DND-41 (cell line): Measurements from ENCODE around the gene MYRIP.
"Not testable (repeated sequence)": the region's sequence is repeated elsewhere in the genome, so short reads cannot be mapped to it uniquely, and the experiment has no call there.

Source experiments
- ATAC-seq: fragments of 200-7000 bp; cut with Tn5 transposase; 3 replicates; pipeline ENCODE4 v1.9.1; 2021; ENCODE audit warnings: low read depth; ENCODE audit not compliant: insufficient read depth
- DNase-seq: peaks from one replicate; pipeline ENCODE4 v3.0.0-alpha.2; 2020
- H2AFZ ChIP-seq: 2 replicates; pipeline ENCODE4 v1.6.0; 2012; ENCODE audit warnings: low read depth, low read length
- H3K27ac ChIP-seq: 2 replicates; pipeline ENCODE4 v1.5.1; 2012; ENCODE audit warnings: low read length, inconsistent platforms
- H3K27me3 ChIP-seq: fragments of 200-600 bp; sonication (generic); 2 replicates; pipeline ENCODE4 v1.6.0; 2012; ENCODE audit warnings: low read length, mild to moderate bottlenecking, inconsistent platforms; ENCODE audit not compliant: insufficient read depth, poor library complexity
- H3K36me3 ChIP-seq: 2 replicates; pipeline ENCODE4 v1.5.1; 2012; ENCODE audit warnings: low read length, inconsistent platforms; ENCODE audit not compliant: insufficient read depth
- H3K4me1 ChIP-seq: 2 replicates; pipeline ENCODE4 v1.5.1; 2012; ENCODE audit warnings: mild to moderate bottlenecking, low read length; ENCODE audit not compliant: insufficient read depth
- H3K4me2 ChIP-seq: 2 replicates; pipeline ENCODE4 v1.6.0; 2012; ENCODE audit warnings: mild to moderate bottlenecking, moderate library complexity, low read length, inconsistent platforms; ENCODE audit not compliant: insufficient read depth
- H3K4me3 ChIP-seq, 2 experiments: fragments of 200-600 bp in 1 of 2; shearing (Covaris generic) in 1 of 2; 2 replicates each; pipeline ENCODE4 v1.5.1; 2012 to 2016; ENCODE audit warnings: inconsistent platforms in 2 of 2, low read length in 2 of 2, mild to moderate bottlenecking in 2 of 2, low read depth in 1 of 2, moderate library complexity in 1 of 2
- H3K79me2 ChIP-seq: 2 replicates; pipeline ENCODE4 v1.6.0; 2012; ENCODE audit warnings: low read length, inconsistent platforms; ENCODE audit not compliant: insufficient read depth
- H3K9ac ChIP-seq: 2 replicates; pipeline ENCODE4 v1.6.0; 2012; ENCODE audit warnings: low read depth, mild to moderate bottlenecking, inconsistent platforms, low read length, moderate library complexity
- H3K9me3 ChIP-seq: 2 replicates; pipeline ENCODE4 v1.5.1; 2012; ENCODE audit warnings: low read length, moderate library complexity, mild to moderate bottlenecking, inconsistent platforms; ENCODE audit not compliant: insufficient read depth, severe bottlenecking
- H4K20me1 ChIP-seq: 2 replicates; pipeline ENCODE4 v1.6.0; 2012; ENCODE audit warnings: low read length; ENCODE audit not compliant: insufficient read depth
- EZH2 ChIP-seq: IDR thresholded peaks from 3 replicates; pipeline ENCODE4 v1.6.1; 2012; ENCODE audit warnings: borderline replicate concordance, low read depth, mild to moderate bottlenecking, moderate library complexity, low read length, inconsistent platforms; ENCODE audit not compliant: severe bottlenecking
- TF ChIP-seq, protein P1 (sequence below): IDR thresholded peaks from 2 replicates; pipeline ENCODE4 v1.5.1; 2012; ENCODE audit warnings: borderline replicate concordance, low read length, moderate library complexity, mild to moderate bottlenecking; ENCODE audit not compliant: poor library complexity, severe bottlenecking; ENCODE audit errors: extremely low read depth

The MYRIP gene

DNA sequence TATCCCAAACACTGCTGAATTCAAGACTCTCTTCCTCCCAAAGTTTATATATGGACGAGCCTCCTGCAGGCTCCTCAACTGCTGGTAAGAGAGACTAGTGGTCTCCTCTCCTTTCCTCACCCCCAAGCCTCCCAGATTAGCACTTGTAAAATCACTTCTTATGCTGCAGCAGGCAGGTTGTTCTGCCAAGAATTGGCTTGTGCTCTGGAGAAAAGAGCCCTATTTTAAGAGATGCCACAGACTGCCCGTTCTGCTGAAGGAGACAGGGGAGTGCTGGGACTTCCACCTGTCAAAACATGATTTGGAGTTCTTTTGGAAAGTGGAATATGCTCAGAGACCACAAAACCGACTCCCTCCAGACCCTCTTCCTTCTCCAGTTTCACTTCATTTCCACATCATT lies 269.2 kb downstream of the MYRIP start:
- no peak overlapping the region for H3K27ac ChIP-seq
- H3K4me1 ChIP-seq = no peaks in the 10 kb centered on the region
- no peaks in the 10 kb centered on the region for H3K79me2 ChIP-seq
- H4K20me1 ChIP-seq = no peaks in the 10 kb centered on the region
- no peak overlapping the region for H2AFZ ChIP-seq
- ATAC-seq = no peak
- no peaks in the 10 kb centered on the region for H3K36me3 ChIP-seq
- TF ChIP-seq, protein P1, sequence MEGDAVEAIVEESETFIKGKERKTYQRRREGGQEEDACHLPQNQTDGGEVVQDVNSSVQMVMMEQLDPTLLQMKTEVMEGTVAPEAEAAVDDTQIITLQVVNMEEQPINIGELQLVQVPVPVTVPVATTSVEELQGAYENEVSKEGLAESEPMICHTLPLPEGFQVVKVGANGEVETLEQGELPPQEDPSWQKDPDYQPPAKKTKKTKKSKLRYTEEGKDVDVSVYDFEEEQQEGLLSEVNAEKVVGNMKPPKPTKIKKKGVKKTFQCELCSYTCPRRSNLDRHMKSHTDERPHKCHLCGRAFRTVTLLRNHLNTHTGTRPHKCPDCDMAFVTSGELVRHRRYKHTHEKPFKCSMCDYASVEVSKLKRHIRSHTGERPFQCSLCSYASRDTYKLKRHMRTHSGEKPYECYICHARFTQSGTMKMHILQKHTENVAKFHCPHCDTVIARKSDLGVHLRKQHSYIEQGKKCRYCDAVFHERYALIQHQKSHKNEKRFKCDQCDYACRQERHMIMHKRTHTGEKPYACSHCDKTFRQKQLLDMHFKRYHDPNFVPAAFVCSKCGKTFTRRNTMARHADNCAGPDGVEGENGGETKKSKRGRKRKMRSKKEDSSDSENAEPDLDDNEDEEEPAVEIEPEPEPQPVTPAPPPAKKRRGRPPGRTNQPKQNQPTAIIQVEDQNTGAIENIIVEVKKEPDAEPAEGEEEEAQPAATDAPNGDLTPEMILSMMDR = no peak
- no peak for TF ChIP-seq EZH2
- H3K9ac ChIP-seq = no peak overlapping the region
- DNase-seq = no peak
- H3K27me3 ChIP-seq = no peaks in the 10 kb centered on the region
- H3K4me2 ChIP-seq = no peak overlapping the region
- H3K4me3 ChIP-seq = no peak overlapping the region
- H3K9me3 ChIP-seq = no peaks in the 10 kb centered on the region

DNA sequence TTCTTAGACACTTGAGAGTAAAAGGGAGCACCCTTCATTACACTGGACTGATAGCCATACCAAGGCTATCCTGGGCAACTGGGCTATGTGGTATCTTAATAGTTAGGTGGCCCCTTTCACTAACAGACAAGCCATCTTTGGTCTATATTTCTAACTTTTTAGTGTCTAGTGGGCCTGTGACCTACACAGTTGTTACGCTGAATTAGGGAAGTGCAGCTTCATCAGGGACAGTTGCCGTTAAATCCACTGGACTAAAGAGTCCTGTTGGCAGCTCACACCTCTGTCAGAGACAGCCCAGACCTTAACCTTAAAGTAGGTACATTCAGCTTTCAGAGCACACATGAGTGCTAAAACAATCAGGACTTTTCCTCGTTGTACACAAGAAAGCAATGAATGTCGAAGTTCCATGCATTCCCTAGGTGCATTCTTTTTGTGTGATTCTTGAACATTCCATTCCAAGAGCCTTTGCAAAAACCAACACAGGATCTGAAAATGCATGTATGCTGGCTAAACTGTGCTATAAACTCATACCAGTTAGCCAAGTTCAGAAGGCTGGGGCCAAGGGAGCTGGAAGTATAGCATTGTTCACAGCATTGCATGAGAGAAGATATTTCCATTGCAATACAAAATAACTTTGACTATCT lies 269.9 kb downstream of the MYRIP start:
- Histone ChIP-seq H3K9ac (no peak overlapping the region), H3K4me1 (no peaks in the 10 kb centered on the region), H3K36me3 (no peaks in the 10 kb centered on the region), H3K27me3 (no peaks in the 10 kb centered on the region), H3K4me3 (no peak overlapping the region), H3K27ac (no peak overlapping the region), H2AFZ (no peak overlapping the region), H4K20me1 (no peaks in the 10 kb centered on the region), H3K4me2 (no peak overlapping the region), H3K9me3 (no peaks in the 10 kb centered on the region), H3K79me2 (no peaks in the 10 kb centered on the region)
- TF ChIP-seq, protein P1 = no peak
- TF ChIP-seq EZH2 = no peak
- DNase-seq (no peak), ATAC-seq (no peak)

- H3K27ac ChIP-seq = no peak overlapping the region
- no peaks in the 10 kb centered on the region for H3K9me3 ChIP-seq
- TF ChIP-seq EZH2 = no peak
- TF ChIP-seq, protein P1 = no peak
- H2AFZ ChIP-seq = no peak overlapping the region
- no peak overlapping the region for H3K4me3 ChIP-seq
- H3K4me1 ChIP-seq = no peaks in the 10 kb centered on the region
- H3K27me3 ChIP-seq = no peaks in the 10 kb centered on the region
- no peak for ATAC-seq
- H3K4me2 ChIP-seq = no peak overlapping the region
- DNase-seq = no peak
- no peaks in the 10 kb centered on the region for H3K36me3 ChIP-seq
- no peaks in the 10 kb centered on the region for H4K20me1 ChIP-seq
- H3K9ac ChIP-seq = no peak overlapping the region
- H3K79me2 ChIP-seq = no peaks in the 10 kb centered on the region
Observed at GRCh38 chr3:40079847-40080240, 270.4 kb downstream of the MYRIP start.

DNA sequence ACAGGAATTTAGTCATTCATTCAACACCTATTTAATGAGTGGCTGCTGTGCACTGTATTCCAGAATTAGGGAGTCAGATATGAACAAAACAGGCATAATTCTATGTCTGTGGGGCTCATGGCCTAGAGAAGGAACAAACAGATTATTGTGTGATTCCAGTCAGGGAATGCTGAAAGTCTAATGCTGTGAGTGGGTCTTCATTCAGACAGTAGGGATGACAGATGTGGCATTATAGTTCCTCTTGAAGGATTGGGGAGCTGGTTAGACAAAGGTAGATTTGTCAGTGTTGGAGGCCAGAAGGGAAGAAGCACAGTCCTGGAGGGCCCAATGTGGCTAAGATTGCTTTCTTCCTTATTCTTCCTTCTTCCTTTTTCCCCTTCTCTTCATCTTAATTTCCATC lies 273.7 kb downstream of the MYRIP start:
- DNase-seq = no peak
- no peak overlapping the region for H2AFZ ChIP-seq
- no peak for ATAC-seq
- H3K27me3 ChIP-seq = no peaks in the 10 kb centered on the region
- no peak for TF ChIP-seq EZH2
- TF ChIP-seq, protein P1 = no peak
- no peaks in the 10 kb centered on the region for H3K9me3 ChIP-seq
- H3K36me3 ChIP-seq = no peaks in the 10 kb centered on the region
- H3K4me2 ChIP-seq = no peak overlapping the region
- H3K9ac ChIP-seq = no peak overlapping the region
- H4K20me1 ChIP-seq = no peaks in the 10 kb centered on the region
- H3K4me3 ChIP-seq = no peak overlapping the region
- H3K79me2 ChIP-seq = no peaks in the 10 kb centered on the region
- no peak overlapping the region for H3K27ac ChIP-seq
- H3K4me1 ChIP-seq = no peaks in the 10 kb centered on the region

DNA sequence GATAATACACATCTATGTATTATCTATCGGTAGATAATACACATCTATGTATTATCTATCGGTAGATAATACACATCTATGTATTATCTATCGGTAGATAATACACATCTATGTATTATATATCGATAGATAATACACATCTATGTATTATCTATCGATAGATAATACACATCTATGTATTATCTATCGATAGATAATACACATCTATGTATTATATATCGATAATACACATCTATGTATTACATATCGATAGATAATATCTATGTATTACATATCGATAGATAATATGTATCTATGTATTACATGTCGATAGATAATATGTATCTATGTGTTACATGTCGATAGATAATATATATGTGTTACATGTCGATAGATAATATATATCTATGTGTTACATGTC lies 275.0 kb downstream of the MYRIP start:
- H3K36me3 ChIP-seq, H3K4me1 ChIP-seq, H3K27ac ChIP-seq, H3K79me2 ChIP-seq, H3K27me3 ChIP-seq, H2AFZ ChIP-seq, H3K9ac ChIP-seq, DNase-seq, H3K4me2 ChIP-seq, H4K20me1 ChIP-seq, H3K4me3 ChIP-seq, ATAC-seq, H3K9me3 ChIP-seq: not testable (repeated sequence)
